Colon (tissue), 2 donors: Measurements from ENCODE around the gene ZDHHC16.
"Not testable (repeated sequence)": the region's sequence is repeated elsewhere in the genome, so short reads cannot be mapped to it uniquely, and the experiment has no call there.

ENCODE experiments used
- FAIRE-seq: peaks from 2 replicates; lab custom pipeline; 2012; peaks lifted over from hg19 to GRCh38; lab: Jason Lieb, UNC
- donor health status: control.
- donor health status: control.

ZDHHC16 gene

DNA sequence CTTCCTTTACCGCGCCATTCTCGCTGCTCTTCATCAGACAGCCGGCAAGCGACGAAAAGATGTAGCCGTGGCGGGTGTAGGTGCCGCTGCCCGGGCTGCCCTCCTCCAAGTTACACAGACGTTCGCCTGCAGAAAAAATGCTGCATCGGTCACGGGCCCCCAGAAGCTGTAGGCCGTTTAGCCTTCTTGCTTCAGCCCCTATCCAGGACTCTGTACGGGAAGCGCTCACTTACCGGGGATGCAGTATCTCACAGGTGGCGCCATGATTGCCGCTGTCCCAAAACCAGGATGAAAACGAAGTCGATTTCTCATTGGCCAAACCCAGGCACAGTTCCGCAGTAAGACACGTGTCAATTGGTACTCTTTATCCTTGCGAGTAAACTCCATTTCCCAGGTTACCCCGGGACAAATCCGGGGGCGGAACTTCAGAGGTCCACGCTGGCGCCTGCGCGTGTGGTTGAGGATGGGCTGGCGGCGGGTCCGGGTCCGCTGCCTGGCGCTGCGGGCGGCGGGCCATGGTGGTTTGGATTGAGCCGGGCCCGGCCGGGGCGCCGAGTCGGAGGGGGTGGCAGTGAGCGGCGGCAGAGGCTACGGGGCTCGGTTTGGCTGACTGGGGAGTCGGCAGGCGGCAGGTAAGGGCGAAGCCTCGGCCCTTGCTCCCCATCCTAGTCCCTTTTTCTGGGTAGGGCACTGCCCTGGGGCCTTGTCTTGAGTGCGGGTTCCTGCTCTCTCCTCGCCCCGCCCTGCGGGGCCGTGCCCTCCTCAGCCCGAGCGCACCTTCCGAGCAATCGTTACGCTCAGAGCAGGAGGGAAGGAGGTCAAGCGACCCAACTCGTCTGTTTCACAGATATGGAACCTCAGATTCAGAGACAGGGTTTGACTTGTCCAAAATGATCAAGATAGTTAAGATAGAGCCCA is at the start of gene ZDHHC16, which contains the start of gene EXOSC1:
TSS of gene ZDHHC16 (plus strand) at position 454 of the 918 bp plus-strand sequence. CDS start 5,501 bp downstream, outside the sequence.
TSS of gene EXOSC1 (minus strand) at position 285 of the 918 bp plus-strand sequence. CDS start at position 264, 21 bp downstream.
- FAIRE-seq = no peak

- FAIRE-seq = no peak
These were observed 46.0 kb upstream of the ZDHHC16 start for GRCh38 chr10:97399843-97400545.

DNA sequence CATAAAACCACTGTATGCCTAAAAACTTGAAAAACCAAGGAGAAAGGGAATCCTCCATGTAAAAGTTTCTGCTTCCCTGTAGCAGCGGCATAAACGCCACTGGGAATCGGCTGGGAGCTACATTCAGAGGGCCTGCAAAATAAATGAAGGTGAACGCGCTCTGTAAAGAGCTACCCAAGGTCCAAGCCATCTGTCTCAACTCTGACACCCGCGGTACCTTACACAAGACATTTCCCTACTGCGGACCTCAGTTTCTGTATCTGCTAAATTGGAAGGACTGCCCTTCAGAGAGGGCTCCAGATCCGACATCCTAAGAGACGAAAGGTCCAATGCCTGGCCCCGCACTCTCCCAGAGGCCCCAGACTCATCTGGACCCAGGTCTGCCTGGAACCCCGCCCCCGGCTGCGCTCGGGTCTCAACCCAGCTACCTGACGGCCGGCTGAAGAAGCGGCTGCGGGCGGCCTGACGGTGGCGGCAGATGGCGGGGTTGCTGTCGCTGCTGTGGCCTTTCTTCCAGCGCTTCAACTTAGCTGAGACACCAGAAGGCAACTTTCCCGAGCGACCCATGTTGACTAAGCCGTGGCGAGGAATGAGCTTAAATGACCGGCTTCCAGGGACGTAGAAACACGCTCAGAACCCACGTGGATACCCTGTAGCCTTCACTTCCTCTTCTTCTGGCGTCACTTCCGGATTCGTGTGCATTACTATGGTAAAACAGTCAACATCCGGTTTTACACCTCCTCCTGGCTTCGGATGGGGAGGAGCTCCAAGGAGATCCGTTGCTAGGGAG is 45.1 kb upstream of the ZDHHC16 start, which contains the start of gene RRP12:
TSS of gene RRP12 (minus strand) at position 676 of the 790 bp plus-strand sequence. CDS start at position 567, 109 bp downstream.
- peak; percentile 90 for FAIRE-seq

GRCh38 chr10:97401455-97401919 is 44.5 kb upstream of the ZDHHC16 start:
- no peak for FAIRE-seq

GRCh38 chr10:97404044-97404443 is 41.9 kb upstream of the ZDHHC16 start:
- no peak for FAIRE-seq

DNA sequence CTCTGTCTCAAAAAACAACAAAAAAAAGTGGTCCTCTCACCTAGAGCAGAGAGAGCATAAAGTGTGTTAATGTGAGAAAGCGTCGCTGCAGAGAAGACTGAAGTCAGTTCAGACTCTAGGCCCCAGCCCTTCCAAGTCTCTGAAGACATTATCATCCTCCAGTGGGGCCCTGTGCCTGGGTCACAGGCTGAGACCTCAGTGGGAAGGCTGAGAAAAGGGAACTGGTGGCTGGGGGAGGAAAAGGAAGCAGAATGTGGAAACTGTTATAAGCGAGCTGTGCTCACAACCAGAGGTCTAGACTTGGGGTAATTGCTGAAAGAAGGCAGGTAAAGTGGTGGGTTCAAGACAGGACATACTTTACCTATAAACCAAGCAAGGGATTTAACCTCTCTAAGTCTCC is 39.9 kb upstream of the ZDHHC16 start:
- FAIRE-seq = no peak

DNA sequence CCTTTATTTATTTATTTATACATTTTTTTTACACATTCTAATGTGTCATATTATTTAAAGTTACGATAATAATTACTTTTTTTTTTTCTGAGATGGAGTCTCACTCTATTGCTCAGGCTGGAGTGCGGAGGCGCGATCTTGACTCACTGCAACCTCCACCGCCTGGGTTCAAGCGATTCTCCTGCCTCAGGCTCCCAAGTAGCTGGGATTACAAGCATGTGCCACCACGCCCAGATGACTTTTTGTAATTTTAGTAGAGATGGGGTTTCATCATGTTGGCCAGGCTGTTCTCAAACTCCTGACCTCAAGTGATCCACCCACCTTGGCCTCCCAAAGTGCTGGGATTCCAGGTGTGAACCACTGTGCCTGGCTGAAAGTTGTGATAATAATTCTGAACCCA is 39.5 kb upstream of the ZDHHC16 start:
- FAIRE-seq = not testable (repeated sequence)

- FAIRE-seq = no peak
These were observed 38.6 kb upstream of the ZDHHC16 start for GRCh38 chr10:97407211-97407951.

- no peak for FAIRE-seq
These were observed 38.1 kb upstream of the ZDHHC16 start for GRCh38 chr10:97407952-97408248.

- no peak for FAIRE-seq
These were observed 37.4 kb upstream of the ZDHHC16 start for GRCh38 chr10:97408496-97408992.

DNA sequence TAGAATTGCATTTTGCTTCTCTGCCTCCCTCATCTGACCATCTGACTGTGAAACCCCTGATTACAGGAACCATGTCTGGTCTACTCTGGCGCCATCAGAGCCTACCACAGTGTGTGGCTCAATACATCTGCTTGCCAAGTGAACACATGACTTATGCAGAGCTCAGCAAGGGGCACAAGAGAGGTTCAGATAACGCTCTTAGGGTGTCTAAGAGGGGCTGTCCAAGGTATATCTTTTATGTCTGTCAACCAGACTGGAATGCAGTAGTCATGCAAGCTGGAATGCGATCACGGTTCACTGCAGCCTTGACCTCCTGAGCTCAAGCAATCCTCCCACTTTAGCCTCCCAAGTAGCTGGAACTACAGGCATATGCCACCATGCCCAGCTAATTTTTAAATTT is 34.6 kb upstream of the ZDHHC16 start:
- no peak for FAIRE-seq

DNA sequence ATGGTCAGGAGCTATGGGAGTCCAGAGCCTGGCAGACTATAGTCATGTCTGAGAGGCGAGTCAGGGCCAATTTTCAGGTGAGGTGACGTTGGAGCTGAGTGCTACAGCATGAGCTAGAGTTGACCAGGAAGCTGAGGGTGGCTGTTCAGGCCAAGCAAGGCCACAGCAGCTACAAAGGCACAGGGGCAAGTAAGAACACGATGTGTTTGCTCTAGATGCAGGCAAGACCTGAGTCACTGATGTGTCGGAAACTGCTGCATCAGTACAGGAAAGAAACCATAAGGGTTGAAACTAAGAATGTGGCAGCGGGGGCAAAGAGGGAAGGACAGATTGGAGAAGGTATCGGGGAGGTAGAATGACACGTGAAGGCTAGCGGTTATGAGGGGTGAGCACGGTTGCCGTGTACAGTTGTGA is 33.1 kb upstream of the ZDHHC16 start:
- no peak for FAIRE-seq

DNA sequence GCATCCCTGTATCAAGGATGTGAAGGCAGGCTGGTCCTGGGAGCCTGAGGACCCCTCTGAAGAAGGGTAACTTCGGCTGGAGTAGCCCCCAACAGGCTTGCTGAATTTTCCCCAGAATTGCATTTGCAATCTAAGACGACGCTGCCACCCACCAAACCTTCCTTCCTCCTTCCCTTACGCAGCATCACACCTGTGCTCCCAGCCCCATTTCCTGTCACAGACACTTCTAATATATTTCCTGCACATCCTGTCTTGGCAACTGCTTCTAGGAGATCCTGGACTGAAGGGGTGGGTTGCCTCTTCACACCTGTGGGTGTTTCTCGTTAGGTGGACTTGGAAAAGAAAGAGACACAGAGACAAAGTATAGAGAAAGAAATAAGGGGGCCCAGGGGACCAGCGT is 29.4 kb upstream of the ZDHHC16 start:
- FAIRE-seq = no peak

DNA sequence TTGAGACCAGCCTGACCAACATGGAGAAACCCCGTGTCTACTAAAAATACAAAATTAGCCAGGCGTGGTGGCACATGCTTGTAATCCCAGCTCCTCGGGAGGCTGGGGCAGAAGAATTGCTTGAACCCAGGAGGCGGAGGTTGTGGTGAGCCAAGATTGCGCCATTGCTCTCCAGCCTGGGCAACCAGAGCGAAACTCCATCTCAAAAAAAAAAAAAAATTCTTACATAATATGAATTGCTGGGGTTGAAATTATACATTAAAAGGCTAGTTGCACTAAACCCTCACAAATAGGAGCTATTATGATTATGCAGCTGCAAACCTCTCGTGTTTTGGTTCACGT is 22.2 kb upstream of the ZDHHC16 start:
- FAIRE-seq = not testable (repeated sequence)

DNA sequence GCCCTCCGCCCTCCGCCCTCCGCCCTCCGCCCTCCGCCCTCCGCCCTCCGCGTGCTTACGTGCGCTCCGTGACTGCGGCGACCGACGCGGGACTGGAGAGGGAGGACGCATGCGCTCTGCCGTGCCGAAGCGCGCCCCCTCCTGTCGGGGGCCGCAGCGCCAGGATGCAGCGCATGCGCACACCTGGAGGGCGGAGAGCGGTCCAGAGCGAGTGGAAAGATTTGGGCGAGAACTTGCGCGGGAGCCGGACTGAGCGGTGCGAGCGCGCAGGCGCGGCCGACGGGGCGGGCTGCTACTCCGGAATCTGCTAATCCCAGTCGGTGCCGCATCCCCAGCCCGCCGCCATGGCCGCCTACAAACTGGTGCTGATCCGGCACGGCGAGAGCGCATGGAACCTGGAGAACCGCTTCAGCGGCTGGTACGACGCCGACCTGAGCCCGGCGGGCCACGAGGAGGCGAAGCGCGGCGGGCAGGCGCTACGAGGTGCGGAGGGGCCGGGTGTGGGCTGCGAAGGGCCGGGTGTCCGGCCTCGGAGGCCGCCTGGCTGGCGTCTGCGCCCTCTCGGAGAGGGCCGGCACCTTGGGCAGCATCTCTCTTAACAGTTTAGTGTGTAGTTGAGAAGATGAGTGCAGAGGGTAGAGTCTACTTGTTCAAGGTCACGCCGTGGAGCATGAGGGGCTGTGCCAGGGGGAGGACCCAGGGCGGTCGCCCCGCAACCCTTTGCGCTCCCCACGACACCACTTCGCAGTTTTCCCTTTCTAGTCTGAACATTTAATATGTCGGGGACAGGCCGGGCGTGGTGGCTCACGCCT is 19.8 kb upstream of the ZDHHC16 start, which contains the start of gene PGAM1:
TSS of gene PGAM1 (plus strand) at position 228 of the 812 bp plus-strand sequence. CDS start at position 345, 117 bp downstream.
- no peak for FAIRE-seq

- FAIRE-seq = no peak
These were observed 19.0 kb upstream of the ZDHHC16 start for GRCh38 chr10:97426776-97427570.

GRCh38 chr10:97427571-97428179 is 18.3 kb upstream of the ZDHHC16 start:
- no peak for FAIRE-seq

- no peak for FAIRE-seq
These were observed 17.4 kb upstream of the ZDHHC16 start for GRCh38 chr10:97428572-97428981.

- no peak for FAIRE-seq
These were observed 11.9 kb upstream of the ZDHHC16 start for GRCh38 chr10:97434055-97434454.
